Subcutaneous abdominal adipose tissue (tissue), 5 donors: ENCODE measurements around the gene DGKG.

Source experiments
- H3K27ac ChIP-seq: one replicate; pipeline ENCODE4 v1.7.0; 2013; ENCODE audit warnings: low read depth, mild to moderate bottlenecking, inconsistent platforms, low read length, moderate library complexity
- H3K27me3 ChIP-seq, 5 donors: one replicate each; pipeline ENCODE4 v1.7.0; 2013; ENCODE audit warnings: low read length in 5 of 5, inconsistent platforms in 1 of 5; ENCODE audit not compliant: control insufficient read depth in 5 of 5, insufficient read depth in 4 of 5
- H3K36me3 ChIP-seq, 5 donors: one replicate each; pipeline ENCODE4 v1.7.0; 2013; ENCODE audit warnings: low read length in 5 of 5; ENCODE audit not compliant: control insufficient read depth in 5 of 5, insufficient read depth in 5 of 5
- H3K4me1 ChIP-seq, 5 donors: one replicate each; pipeline ENCODE4 v1.7.0; 2013; ENCODE audit warnings: low read length in 5 of 5, mild to moderate bottlenecking in 3 of 5, moderate library complexity in 1 of 5; ENCODE audit not compliant: control insufficient read depth in 5 of 5, insufficient read depth in 5 of 5
- H3K4me3 ChIP-seq, 5 donors: one replicate each; pipeline ENCODE4 v1.7.0; 2013; ENCODE audit warnings: low read length in 5 of 5, low read depth in 1 of 5
- H3K9ac ChIP-seq, 5 donors: one replicate each; pipeline ENCODE4 v1.7.0; 2013; ENCODE audit warnings: low read length in 5 of 5, mild to moderate bottlenecking in 4 of 5, moderate library complexity in 3 of 5
- H3K9me3 ChIP-seq, 5 donors: one replicate each; pipeline ENCODE4 v1.7.0; 2013; ENCODE audit warnings: low read length in 5 of 5; ENCODE audit not compliant: control insufficient read depth in 5 of 5
- donor health status: healthy.
- donor health status: healthy.
- donor health status: healthy.
- donor health status: healthy.
- donor health status: healthy.

Gene DGKG

GRCh38 chr3:186200726-186201125, 161.3 kb downstream of the DGKG start:
- Histone ChIP-seq H3K4me3 (no peak overlapping the region), H3K9me3 (no peaks in the 10 kb centered on the region), H3K4me1 (no peaks in the 10 kb centered on the region), H3K36me3 (no peaks in the 10 kb centered on the region), H3K27ac (no peak overlapping the region), H3K9ac (no peak overlapping the region), H3K27me3 (peaks cover 0 to 4% (median 0%) of the 10 kb centered on the region in 5 donors)

GRCh38 chr3:186198442-186198841, 163.6 kb downstream of the DGKG start:
- Histone ChIP-seq H3K9me3 (no peaks in the 10 kb centered on the region), H3K4me3 (no peak overlapping the region)

GRCh38 chr3:186194451-186194811, 167.6 kb downstream of the DGKG start:
- Histone ChIP-seq H3K9me3 (no peaks in the 10 kb centered on the region), H3K27me3 (peaks cover 9 to 21% (median 17%) of the 10 kb centered on the region in 5 donors), H3K9ac (no peak overlapping the region), H3K36me3 (no peaks in the 10 kb centered on the region), H3K4me1 (peaks cover 2 to 12% (median 8%) of the 10 kb centered on the region in 5 donors), H3K4me3 (peak overlapping the region in 1 of 5 donors; percentile 58), H3K27ac (no peak overlapping the region)

More at GRCh38 chr3:186198442-186198841, 163.6 kb downstream of the DGKG start:
- Histone ChIP-seq H3K27ac (no peak overlapping the region), H3K4me1 (peaks cover 2 to 10% (median 7%) of the 10 kb centered on the region in 5 donors), H3K9ac (no peak overlapping the region), H3K36me3 (no peaks in the 10 kb centered on the region), H3K27me3 (peaks cover 8 to 13% (median 10%) of the 10 kb centered on the region in 5 donors)

GRCh38 chr3:186193534-186194450, 168.2 kb downstream of the DGKG start:
- no peaks in the 10 kb centered on the region for H3K36me3 ChIP-seq
- peaks cover 9 to 21% (median 17%) of the 10 kb centered on the region in 5 donors for H3K27me3 ChIP-seq
- H3K9me3 ChIP-seq, result no peaks in the 10 kb centered on the region
- peak overlapping the region in 4 of 5 donors; percentile 15 to 58 (median 40) for H3K4me3 ChIP-seq
- H3K4me1 ChIP-seq, result peaks cover 2 to 12% (median 8%) of the 10 kb centered on the region in 5 donors
- H3K27ac ChIP-seq, result no peak overlapping the region
- H3K9ac ChIP-seq, result peak overlapping the region in 1 of 5 donors; percentile 47

- Histone ChIP-seq H3K4me1 (peaks cover 2 to 16% (median 8%) of the 10 kb centered on the region in 5 donors), H3K27ac (no peak overlapping the region), H3K9me3 (no peaks in the 10 kb centered on the region), H3K27me3 (peaks cover 9 to 21% (median 17%) of the 10 kb centered on the region in 5 donors), H3K36me3 (no peaks in the 10 kb centered on the region), H3K9ac (no peak overlapping the region), H3K4me3 (no peak overlapping the region)
Observed at GRCh38 chr3:186192823-186193222, 169.2 kb downstream of the DGKG start.

- Histone ChIP-seq H3K9me3 (no peaks in the 10 kb centered on the region), H3K4me1 (peaks cover 4 to 35% (median 9%) of the 10 kb centered on the region in 5 donors), H3K27ac (no peak overlapping the region), H3K4me3 (no peak overlapping the region), H3K9ac (no peak overlapping the region), H3K27me3 (peaks cover 8 to 20% (median 14%) of the 10 kb centered on the region in 5 donors), H3K36me3 (no peaks in the 10 kb centered on the region)
Observed at GRCh38 chr3:186189492-186189891, 172.5 kb downstream of the DGKG start.

- Histone ChIP-seq H3K4me1 (peaks cover 0 to 25% (median 6%) of the 10 kb centered on the region in 5 donors), H3K9me3 (no peaks in the 10 kb centered on the region), H3K9ac (no peak overlapping the region), H3K27me3 (peaks cover 0 to 3% (median 0%) of the 10 kb centered on the region in 5 donors), H3K36me3 (no peaks in the 10 kb centered on the region), H3K4me3 (no peak overlapping the region), H3K27ac (no peak overlapping the region)
Observed at GRCh38 chr3:186187401-186188275, 174.4 kb downstream of the DGKG start.

GRCh38 chr3:186185194-186185787, 176.7 kb downstream of the DGKG start:
- H3K36me3 ChIP-seq, result no peaks in the 10 kb centered on the region
- no peaks in the 10 kb centered on the region for H3K9me3 ChIP-seq
- no peak overlapping the region for H3K9ac ChIP-seq
- no peaks in the 10 kb centered on the region for H3K27me3 ChIP-seq
- H3K4me1 ChIP-seq, result peaks cover 0 to 25% (median 6%) of the 10 kb centered on the region in 5 donors
- H3K4me3 ChIP-seq, result no peak overlapping the region
- no peak overlapping the region for H3K27ac ChIP-seq

- no peaks in the 10 kb centered on the region for H3K36me3 ChIP-seq
- no peak overlapping the region for H3K9ac ChIP-seq
- H3K4me3 ChIP-seq, result no peak overlapping the region
- no peaks in the 10 kb centered on the region for H3K27me3 ChIP-seq
- no peaks in the 10 kb centered on the region for H3K9me3 ChIP-seq
- H3K4me1 ChIP-seq, result peaks cover 0 to 25% (median 6%) of the 10 kb centered on the region in 5 donors
- H3K27ac ChIP-seq, result no peak overlapping the region
Observed at GRCh38 chr3:186184021-186184420, 178.0 kb downstream of the DGKG start.
